KOPT-K1 (cell line): ENCODE measurements around the gene AMBRA1.

Experiments used
- H3K27ac ChIP-seq: fragments of 200-600 bp; sonication (generic); 2 replicates; pipeline ENCODE4 v1.5.1; 2016; ENCODE audit warnings: antibody characterized with exemption, mild to moderate bottlenecking, low read depth, low read length; ENCODE audit not compliant: poor library complexity, severe bottlenecking
- H3K36me3 ChIP-seq: fragments of 200-600 bp; sonication (generic); 2 replicates; pipeline ENCODE4 v1.5.1; 2017; ENCODE audit warnings: antibody characterized with exemption, mild to moderate bottlenecking, low read length, moderate library complexity; ENCODE audit not compliant: insufficient read depth
- H3K9me3 ChIP-seq: fragments of 200-600 bp; sonication (generic); 2 replicates; pipeline ENCODE4 v1.5.1; 2017; ENCODE audit warnings: antibody characterized with exemption, low read length, mild to moderate bottlenecking; ENCODE audit not compliant: insufficient read depth, poor library complexity, severe bottlenecking

Gene AMBRA1

DNA sequence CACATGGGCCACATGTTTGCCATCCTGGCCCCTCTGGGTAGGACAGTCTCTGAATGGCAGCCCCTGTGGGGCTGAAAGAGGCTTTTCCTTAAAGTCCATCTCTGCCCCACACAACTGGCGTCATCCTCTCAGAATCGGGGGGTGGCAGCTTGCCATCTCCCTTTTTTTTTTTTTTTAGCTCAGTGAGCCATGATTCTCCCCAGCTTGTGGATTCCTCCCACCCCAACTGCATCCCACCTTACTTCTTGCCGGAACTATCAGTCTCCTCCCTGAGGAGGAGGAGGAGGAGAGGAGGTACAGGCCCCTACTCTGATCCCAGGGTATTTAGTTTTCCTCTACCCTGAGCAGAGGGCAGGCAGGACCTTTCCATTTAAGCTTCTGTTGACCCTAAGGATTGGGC is 243.1 kb downstream of the AMBRA1 start:
- Histone ChIP-seq H3K9me3 (no peaks in the 10 kb centered on the region), H3K36me3 (peaks cover 19% of the 10 kb centered on the region), H3K27ac (peak overlapping the region; percentile 52)

DNA sequence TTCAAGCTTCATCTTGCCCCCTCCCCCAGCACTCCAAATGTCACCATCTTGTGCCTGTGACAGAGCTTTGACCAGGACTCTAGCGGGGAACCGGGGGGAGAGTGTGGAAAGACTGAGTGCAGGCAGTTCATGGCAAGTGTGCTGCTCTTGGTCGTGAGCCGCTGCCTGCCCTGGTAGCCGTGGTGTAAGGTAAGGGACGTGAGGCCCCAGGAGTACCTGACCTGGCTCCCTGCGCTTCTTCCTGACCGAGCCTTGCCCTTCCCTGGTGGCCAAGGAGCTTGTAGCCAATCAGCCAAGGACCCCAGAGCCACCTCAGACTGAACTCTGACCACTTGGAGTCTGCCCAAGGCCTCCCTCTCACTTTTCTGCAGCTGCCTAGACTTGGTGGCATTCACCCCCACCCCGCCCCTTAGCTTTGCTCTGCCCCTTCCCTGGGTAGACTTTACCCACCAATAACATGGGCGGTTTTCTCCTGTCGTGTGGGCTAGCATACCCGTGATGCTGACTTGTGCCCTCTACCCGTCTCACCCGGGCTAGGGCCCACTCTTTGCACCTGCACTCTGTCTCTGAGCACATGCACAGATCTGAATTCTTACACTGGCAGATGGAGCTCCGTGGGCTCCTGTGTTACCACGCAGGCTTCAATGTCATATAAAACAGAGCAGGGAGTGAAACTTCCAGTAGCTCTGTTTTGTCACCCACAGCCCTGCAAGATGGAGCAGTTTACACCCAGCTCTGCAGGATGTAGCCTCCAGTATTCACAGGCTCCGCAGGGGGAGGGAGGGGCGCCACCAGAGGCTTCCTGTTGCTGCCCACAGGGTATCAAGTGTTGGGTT is 245.0 kb downstream of the AMBRA1 start:
- Histone ChIP-seq H3K36me3 (peaks cover 17% of the 10 kb centered on the region), H3K27ac (peak overlapping the region; percentile 67), H3K9me3 (no peaks in the 10 kb centered on the region)

DNA sequence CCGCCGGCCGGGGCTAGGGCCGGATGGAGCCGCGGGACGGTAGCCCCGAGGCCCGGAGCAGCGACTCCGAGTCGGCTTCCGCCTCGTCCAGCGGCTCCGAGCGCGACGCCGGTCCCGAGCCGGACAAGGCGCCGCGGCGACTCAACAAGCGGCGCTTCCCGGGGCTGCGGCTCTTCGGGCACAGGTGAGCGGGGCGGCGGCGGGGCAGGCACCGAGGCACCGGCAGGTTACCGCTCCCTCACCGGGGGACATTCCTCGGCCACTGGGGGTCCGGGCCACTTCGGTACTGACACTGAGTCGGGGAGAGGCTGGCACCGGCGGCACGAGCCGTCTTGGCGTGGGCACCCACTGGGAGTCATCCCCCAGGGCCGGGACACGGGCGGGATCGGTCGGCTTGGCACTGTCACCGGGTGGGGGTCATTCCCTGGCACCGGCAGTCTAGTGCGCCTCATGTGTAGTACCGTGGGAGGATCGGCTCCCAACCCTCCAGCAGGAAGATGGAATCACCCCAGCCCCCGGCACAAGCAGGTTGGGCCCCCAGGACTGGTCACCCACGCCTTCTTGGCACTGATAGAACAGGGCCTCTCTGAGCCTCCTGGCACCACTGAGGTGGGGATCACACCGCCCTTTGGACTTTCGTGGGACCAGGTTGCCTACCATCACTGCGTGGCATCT is 246.0 kb downstream of the AMBRA1 start:
- peak overlapping the region; percentile 67 for H3K27ac ChIP-seq
- H3K9me3 ChIP-seq = no peaks in the 10 kb centered on the region
- H3K36me3 ChIP-seq = peaks cover 17% of the 10 kb centered on the region

DNA sequence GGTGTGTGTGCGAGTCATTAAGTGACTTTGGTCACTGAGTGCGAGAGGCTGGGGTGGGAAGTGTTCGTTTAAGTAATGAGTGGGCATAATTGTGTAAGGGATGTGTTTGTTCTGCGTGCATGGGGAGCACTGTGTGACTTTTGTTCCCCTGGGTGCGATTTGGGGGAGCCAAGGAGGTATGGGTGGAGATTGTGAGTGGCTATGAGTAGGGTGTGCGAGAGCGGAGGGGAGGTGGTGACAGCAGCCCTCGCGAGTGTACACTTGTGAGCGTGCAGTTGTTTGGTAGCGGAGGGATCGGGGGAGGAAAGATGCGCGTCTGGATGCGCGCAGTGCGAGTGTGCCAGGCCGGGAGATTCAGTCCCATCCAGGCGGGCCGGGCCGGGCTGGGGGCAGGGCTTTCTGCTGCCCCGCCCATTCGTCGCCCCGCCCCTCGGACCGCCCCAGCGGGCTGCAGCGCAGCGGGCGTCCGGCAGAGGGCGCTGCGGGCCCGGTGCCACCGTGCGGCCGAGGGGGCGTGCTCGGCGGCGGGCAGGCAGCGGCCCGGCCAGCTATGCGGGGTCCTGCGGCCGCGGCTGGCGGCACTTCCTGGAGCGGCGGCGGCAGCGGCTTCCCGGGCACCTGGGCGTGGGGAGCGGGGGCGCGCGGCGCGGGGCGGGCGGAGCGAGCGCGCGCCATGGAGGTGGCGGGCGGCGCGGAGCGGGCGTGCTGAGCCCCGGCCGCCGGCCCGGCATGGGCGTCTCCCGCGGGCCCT is 246.8 kb downstream of the AMBRA1 start, which contains the start of gene DGKZ:
TSS of gene DGKZ (plus strand) at position 578 of the 751 bp plus-strand sequence. CDS start 197 bp downstream, outside the sequence.
- peak within 1 kb of the TSS; percentile 67 for H3K27ac ChIP-seq
- no peaks in the 10 kb centered on the region for H3K9me3 ChIP-seq
- peaks cover 17% of the 10 kb centered on the region for H3K36me3 ChIP-seq
